IMR-90 (cell line): Measurements from ENCODE around the gene INTS14. TPM values are rescaled to one million over a fixed set of nuclear protein-coding genes. Genes with fewer than 3 reads are reported as not detected.

ENCODE experiments used
- ATAC-seq: fragments of 200-7000 bp; cut with Tn5 transposase; 2 replicates; pipeline ENCODE4 v1.9.1; 2020; ENCODE audit warnings: low read depth, mild to moderate bottlenecking, moderate library complexity
- BruUV-seq: library from RNA; stranded (reverse); fragments of 400-500 nt; replicated peaks from 2 replicates; lab custom pipeline; 2021; lab: Mats Ljungman, UMichigan
- CTCF ChIA-PET: fragments of 300-600 bp; formaldehyde crosslinking; extraction: SDS; loops from one replicate; lab custom pipeline; 2021; ENCODE audit warnings: antibody characterized with exemption; lab: Yijun Ruan, JAX
- POLR2A ChIA-PET: fragments of 300-600 bp; sonication (Branson Sonifier 250); formaldehyde crosslinking; loops from one replicate; lab custom pipeline; 2022; ENCODE audit warnings: antibody characterized with exemption; ENCODE audit not compliant: unreplicated experiment; lab: Charles Lee
- DNase-seq: peaks from one replicate; pipeline ENCODE4 v3.0.0; 2013
- H2AFZ ChIP-seq: replicated peaks from 2 replicates; pipeline ENCODE3; 2013; ENCODE audit warnings: low read length, mild to moderate bottlenecking; ENCODE audit not compliant: poor library complexity
- H2AK5ac ChIP-seq: 2 replicates; pipeline ENCODE4 v1.6.1; 2013; ENCODE audit warnings: low read depth, low read length, inconsistent platforms
- H2AK9ac ChIP-seq: replicated peaks from 2 replicates; pipeline ENCODE3; 2013; ENCODE audit warnings: mild to moderate bottlenecking, low read depth, low read length, moderate library complexity; ENCODE audit not compliant: poor library complexity
- H2BK120ac ChIP-seq: 2 replicates; pipeline ENCODE4 v1.6.1; 2013; ENCODE audit warnings: low read depth, low read length, inconsistent platforms
- H2BK15ac ChIP-seq: 3 replicates; pipeline ENCODE4 v1.6.1; 2013; ENCODE audit warnings: low read depth, low read length, inconsistent platforms
- H2BK20ac ChIP-seq: 2 replicates; pipeline ENCODE4 v1.6.1; 2013; ENCODE audit warnings: low read depth, mild to moderate bottlenecking, inconsistent platforms, low read length, moderate library complexity
- H2BK5ac ChIP-seq: 2 replicates; pipeline ENCODE4 v1.6.1; 2013; ENCODE audit warnings: mild to moderate bottlenecking, low read depth, low read length, inconsistent platforms; ENCODE audit not compliant: poor library complexity, severe bottlenecking
- H3K14ac ChIP-seq: replicated peaks from 2 replicates; pipeline ENCODE4 v1.6.1; 2013; ENCODE audit warnings: low read depth, low read length, inconsistent platforms
- H3K18ac ChIP-seq: 2 replicates; pipeline ENCODE4 v1.6.1; 2013; ENCODE audit warnings: low read depth, low read length, control low read depth
- H3K23ac ChIP-seq: 2 replicates; pipeline ENCODE4 v1.6.1; 2013; ENCODE audit warnings: low read depth, low read length, inconsistent platforms
- H3K27ac ChIP-seq: 2 replicates; pipeline ENCODE4 v1.5.1; 2013; ENCODE audit warnings: mild to moderate bottlenecking, control low read depth, low read length; ENCODE audit not compliant: insufficient read depth
- H3K27me3 ChIP-seq: 2 replicates; pipeline ENCODE4 v1.6.1; 2013; ENCODE audit warnings: low read length; ENCODE audit not compliant: control insufficient read depth, insufficient read depth
- H3K36me3 ChIP-seq: 2 replicates; pipeline ENCODE4 v1.6.1; 2013; ENCODE audit warnings: low read length, mixed read lengths; ENCODE audit not compliant: control insufficient read depth, insufficient read depth
- H3K4ac ChIP-seq: 2 replicates; pipeline ENCODE4 v1.6.1; 2013; ENCODE audit warnings: low read depth, low read length, inconsistent platforms
- H3K4me1 ChIP-seq: 2 replicates; pipeline ENCODE4 v1.6.1; 2013; ENCODE audit warnings: low read length, mixed read lengths; ENCODE audit not compliant: control insufficient read depth, insufficient read depth
- H3K4me2 ChIP-seq: 2 replicates; pipeline ENCODE4 v1.6.1; 2013; ENCODE audit warnings: low read depth, mild to moderate bottlenecking, control low read depth, low read length, moderate library complexity
- H3K4me3 ChIP-seq: 2 replicates; pipeline ENCODE4 v1.5.1; 2013; ENCODE audit warnings: low read depth, mild to moderate bottlenecking, control low read depth, low read length, moderate library complexity; ENCODE audit not compliant: insufficient read depth
- H3K56ac ChIP-seq: 2 replicates; pipeline ENCODE4 v1.6.1; 2013; ENCODE audit warnings: low read length, inconsistent platforms; ENCODE audit not compliant: insufficient read depth; ENCODE audit errors: extremely low read depth
- H3K79me1 ChIP-seq, 2 experiments: 2 replicates each; pipeline ENCODE4 v1.6.1; 2013; ENCODE audit warnings: low read length in 2 of 2, inconsistent platforms in 1 of 2, low read depth in 1 of 2
- H3K9ac ChIP-seq: 2 replicates; pipeline ENCODE4 v1.6.1; 2013; ENCODE audit warnings: low read depth, low read length, control low read depth
- H3K9me1 ChIP-seq: 2 replicates; pipeline ENCODE4 v1.6.1; 2013; ENCODE audit warnings: low read length, inconsistent platforms; ENCODE audit not compliant: insufficient read depth
- H3K9me3 ChIP-seq: 2 replicates; pipeline ENCODE4 v1.6.1; 2013; ENCODE audit warnings: low read length; ENCODE audit not compliant: control insufficient read depth, insufficient read depth
- H4K20me1 ChIP-seq: 2 replicates; pipeline ENCODE4 v1.6.1; 2013; ENCODE audit warnings: low read length, inconsistent platforms; ENCODE audit not compliant: insufficient read depth
- H4K5ac ChIP-seq: 2 replicates; pipeline ENCODE4 v1.6.1; 2013; ENCODE audit warnings: mild to moderate bottlenecking, low read depth, low read length, control low read depth
- H4K8ac ChIP-seq, 2 experiments: 2 replicates each; pipeline ENCODE4 v1.6.1; 2013; ENCODE audit warnings: low read depth in 2 of 2, low read length in 2 of 2, control low read depth in 1 of 2, inconsistent platforms in 1 of 2
- H4K91ac ChIP-seq: 2 replicates; pipeline ENCODE4 v1.6.1; 2013; ENCODE audit warnings: low read depth, low read length, inconsistent platforms; ENCODE audit not compliant: insufficient read depth
- BHLHE40 ChIP-seq: fragments of 150-350 bp; IDR thresholded peaks from 2 replicates; pipeline ENCODE4 v1.6.1; 2016; ENCODE audit warnings: mild to moderate bottlenecking, low read depth, low read length
- CEBPB ChIP-seq: IDR thresholded peaks from 2 replicates; pipeline ENCODE4 v1.6.1; 2012; ENCODE audit warnings: low read depth, low read length, improper control_type of control experiment
- CHD1 ChIP-seq: IDR thresholded peaks from 2 replicates; pipeline ENCODE4 v1.6.1; 2012; ENCODE audit warnings: low read depth, low read length, improper control_type of control experiment
- FOS ChIP-seq: fragments of 150-350 bp; IDR thresholded peaks from 2 replicates; pipeline ENCODE4 v1.6.1; 2016; ENCODE audit warnings: low read depth, low read length
- MAFK ChIP-seq: IDR thresholded peaks from 2 replicates; pipeline ENCODE4 v1.6.1; 2012; ENCODE audit warnings: low read depth, low read length, improper control_type of control experiment
- MAZ ChIP-seq: IDR thresholded peaks from 2 replicates; pipeline ENCODE4 v1.6.1; 2012; ENCODE audit warnings: low read depth, mild to moderate bottlenecking, low read length, improper control_type of control experiment, moderate library complexity, borderline replicate concordance
- MXI1 ChIP-seq: IDR thresholded peaks from 2 replicates; pipeline ENCODE4 v1.6.1; 2012; ENCODE audit warnings: low read depth, mild to moderate bottlenecking, low read length, moderate library complexity, borderline replicate concordance
- NFE2L2 ChIP-seq: fragments of 150-350 bp; IDR thresholded peaks from 2 replicates; pipeline ENCODE4 v1.6.1; 2016; ENCODE audit warnings: low read depth, mild to moderate bottlenecking, low read length
- POLR2A ChIP-seq: IDR thresholded peaks from 2 replicates; pipeline ENCODE4 v1.6.1; 2012; ENCODE audit warnings: mild to moderate bottlenecking, low read depth, low read length
- RAD21 ChIP-seq: IDR thresholded peaks from 2 replicates; pipeline ENCODE4 v1.6.1; 2012; ENCODE audit warnings: low read length, improper control_type of control experiment
- RFX5 ChIP-seq: IDR thresholded peaks from 2 replicates; pipeline ENCODE4 v1.8.0; 2012; ENCODE audit warnings: low read depth, mild to moderate bottlenecking, low read length, moderate library complexity
- SMC3 ChIP-seq: fragments of 150-350 bp; IDR thresholded peaks from 2 replicates; pipeline ENCODE4 v1.6.1; 2016; ENCODE audit warnings: low read depth, mild to moderate bottlenecking, antibody characterized with exemption, low read length, moderate library complexity
- WGBS, 2 experiments: methylation state at CpG; one replicate each; pipeline versions ENCODE4 v1.1.5 to v1.1.7; 2013; ENCODE audit warnings: missing lambda C conversion rate in 2 of 2; ENCODE audit not compliant: insufficient read length in 1 of 2; ENCODE audit errors: extremely low coverage in 2 of 2; 5-methylcytosine and 5-hydroxymethylcytosine counted together
- dilution Hi-C: fragments of 300-500 bp; cut with HindIII; formaldehyde crosslinking; loops from one replicate; pipeline ENCODE4 v1.14.3; 2018; ENCODE audit warnings: low sequenced_read_pairs; ENCODE audit not compliant: unreplicated experiment
- in situ Hi-C: fragments of 300-500 bp; cut with MboI; formaldehyde crosslinking; loops from 3 replicates; pipeline ENCODE4 v1.14.3; 2019; ENCODE audit warnings: low sequenced_read_pairs, inconsistent platforms, mixed read lengths
- intact Hi-C: fragments of 100-400 bp; cut with micrococcal nuclease; formaldehyde crosslinking; loops from 2 replicates; pipeline ENCODE4 v1.10.0; 2022
- polyA plus RNA-seq, 3 experiments: library from polyadenylated mRNA; depleted of rRNA; stranded (reverse); fragments of >200 nt; gene quantifications; 2 replicates each; pipeline ENCODE4 v1.2.3, GENCODE V29; 2012; ENCODE audit warnings: low replicate concordance in 1 of 3
- total RNA-seq: library from RNA; depleted of rRNA; stranded (reverse); fragments of >200 nt; gene quantifications from 2 replicates; pipeline ENCODE4 v1.2.3, GENCODE V29; 2012
- TF ChIP-seq, protein P1 (sequence below): fragments of 150-350 bp; IDR thresholded peaks from 2 replicates; pipeline ENCODE4 v1.6.1; 2017; ENCODE audit warnings: mild to moderate bottlenecking, antibody characterized with exemption, low read length, low read depth
- TF ChIP-seq, protein P2 (sequence below): fragments of 150-350 bp; IDR thresholded peaks from 2 replicates; pipeline ENCODE4 v1.6.1; 2016; ENCODE audit warnings: low read depth, mild to moderate bottlenecking, low read length, moderate library complexity, borderline replicate concordance
- TF ChIP-seq, protein P3 (sequence below): conservative IDR thresholded peaks from 2 replicates; pipeline ENCODE4 v1.5.1; 2012; ENCODE audit warnings: mild to moderate bottlenecking, low read depth, low read length, improper control_type of control experiment

INTS14 gene
- total and polyA plus RNA-seq, 2 of the 4 experiments (the other 2 are of a cell fraction) = 22.9 to 39.5 TPM

DNA sequence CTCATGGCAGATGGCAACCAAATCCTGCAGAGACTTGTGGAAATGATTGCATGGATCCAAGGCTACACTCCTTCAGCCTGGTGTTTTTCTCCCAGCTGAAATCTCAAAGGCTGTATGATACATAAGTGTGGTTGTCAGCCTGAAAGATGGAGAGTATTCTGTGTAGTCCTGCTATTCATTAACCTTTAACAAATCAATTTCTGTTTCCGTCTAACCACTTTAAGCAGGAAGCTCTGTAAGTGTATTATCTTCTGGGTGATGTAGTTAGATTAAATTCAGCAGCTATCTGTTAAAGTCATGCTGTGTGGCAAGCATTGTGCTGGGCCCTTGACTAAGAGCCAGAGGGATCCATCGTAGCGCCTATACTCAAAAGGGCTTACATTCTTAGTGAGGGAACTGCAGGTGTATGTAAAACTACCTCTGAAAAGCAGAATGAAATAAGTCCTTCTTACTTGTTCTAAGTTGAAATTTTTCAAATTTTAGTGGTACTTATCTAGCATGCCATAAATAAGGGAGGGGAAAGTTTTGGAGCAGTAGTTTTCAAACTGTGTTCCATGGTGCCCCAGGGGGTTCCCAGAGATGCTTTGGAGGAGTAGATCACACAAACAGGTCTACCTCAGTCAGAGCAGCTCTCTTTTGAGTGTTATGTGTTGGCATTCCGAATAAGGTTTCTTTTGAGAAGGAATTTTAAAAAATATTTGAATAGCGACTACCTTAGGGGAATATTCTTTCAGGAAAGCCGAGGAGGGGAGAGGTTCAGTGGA is 51.8 kb downstream of the INTS14 start:
- no peak overlapping the region for H3K4me2 ChIP-seq
- TF ChIP-seq SMC3 (no peak), POLR2A (no peak), CHD1 (no peak), MAFK (no peak), BHLHE40 (no peak), MAZ (no peak), CEBPB (no peak), RFX5 (no peak), NFE2L2 (no peak), RAD21 (no peak), MXI1 (no peak), FOS (no peak)
- TF ChIP-seq, protein P1, sequence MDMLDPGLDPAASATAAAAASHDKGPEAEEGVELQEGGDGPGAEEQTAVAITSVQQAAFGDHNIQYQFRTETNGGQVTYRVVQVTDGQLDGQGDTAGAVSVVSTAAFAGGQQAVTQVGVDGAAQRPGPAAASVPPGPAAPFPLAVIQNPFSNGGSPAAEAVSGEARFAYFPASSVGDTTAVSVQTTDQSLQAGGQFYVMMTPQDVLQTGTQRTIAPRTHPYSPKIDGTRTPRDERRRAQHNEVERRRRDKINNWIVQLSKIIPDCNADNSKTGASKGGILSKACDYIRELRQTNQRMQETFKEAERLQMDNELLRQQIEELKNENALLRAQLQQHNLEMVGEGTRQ = no peak
- TF ChIP-seq, protein P2, sequence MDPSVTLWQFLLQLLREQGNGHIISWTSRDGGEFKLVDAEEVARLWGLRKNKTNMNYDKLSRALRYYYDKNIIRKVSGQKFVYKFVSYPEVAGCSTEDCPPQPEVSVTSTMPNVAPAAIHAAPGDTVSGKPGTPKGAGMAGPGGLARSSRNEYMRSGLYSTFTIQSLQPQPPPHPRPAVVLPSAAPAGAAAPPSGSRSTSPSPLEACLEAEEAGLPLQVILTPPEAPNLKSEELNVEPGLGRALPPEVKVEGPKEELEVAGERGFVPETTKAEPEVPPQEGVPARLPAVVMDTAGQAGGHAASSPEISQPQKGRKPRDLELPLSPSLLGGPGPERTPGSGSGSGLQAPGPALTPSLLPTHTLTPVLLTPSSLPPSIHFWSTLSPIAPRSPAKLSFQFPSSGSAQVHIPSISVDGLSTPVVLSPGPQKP = no peak
- TF ChIP-seq, protein P3, sequence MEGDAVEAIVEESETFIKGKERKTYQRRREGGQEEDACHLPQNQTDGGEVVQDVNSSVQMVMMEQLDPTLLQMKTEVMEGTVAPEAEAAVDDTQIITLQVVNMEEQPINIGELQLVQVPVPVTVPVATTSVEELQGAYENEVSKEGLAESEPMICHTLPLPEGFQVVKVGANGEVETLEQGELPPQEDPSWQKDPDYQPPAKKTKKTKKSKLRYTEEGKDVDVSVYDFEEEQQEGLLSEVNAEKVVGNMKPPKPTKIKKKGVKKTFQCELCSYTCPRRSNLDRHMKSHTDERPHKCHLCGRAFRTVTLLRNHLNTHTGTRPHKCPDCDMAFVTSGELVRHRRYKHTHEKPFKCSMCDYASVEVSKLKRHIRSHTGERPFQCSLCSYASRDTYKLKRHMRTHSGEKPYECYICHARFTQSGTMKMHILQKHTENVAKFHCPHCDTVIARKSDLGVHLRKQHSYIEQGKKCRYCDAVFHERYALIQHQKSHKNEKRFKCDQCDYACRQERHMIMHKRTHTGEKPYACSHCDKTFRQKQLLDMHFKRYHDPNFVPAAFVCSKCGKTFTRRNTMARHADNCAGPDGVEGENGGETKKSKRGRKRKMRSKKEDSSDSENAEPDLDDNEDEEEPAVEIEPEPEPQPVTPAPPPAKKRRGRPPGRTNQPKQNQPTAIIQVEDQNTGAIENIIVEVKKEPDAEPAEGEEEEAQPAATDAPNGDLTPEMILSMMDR = no peak

More for the DNA sequence above, 51.8 kb downstream of the INTS14 start:
- Histone ChIP-seq H2BK15ac (no peak overlapping the region), H3K9me3 (no peaks in the 10 kb centered on the region), H2BK5ac (no peak overlapping the region), H3K4ac (no peak overlapping the region), H4K20me1 (peaks cover 5% of the 10 kb centered on the region; the same call in 1 of the 2 replicates), H2BK20ac (no peak overlapping the region), H4K91ac (no peak overlapping the region), H3K79me1 (peaks cover 30 to 48% of the 10 kb centered on the region in 2 experiments; a peak in 3 of 4 replicates), H3K18ac (no peak overlapping the region), H3K23ac (no peak overlapping the region), H2BK120ac (no peak overlapping the region), H3K4me1 (peaks cover 4% of the 10 kb centered on the region), H3K27me3 (no peaks in the 10 kb centered on the region), H3K27ac (no peak overlapping the region), H4K5ac (no peak overlapping the region), H4K8ac (no peak overlapping the region), H3K36me3 (peaks cover 23% of the 10 kb centered on the region), H2AK9ac (no peak overlapping the region), H3K9me1 (peaks cover 7% of the 10 kb centered on the region; the same call in 1 of the 2 replicates), H2AFZ (no peak overlapping the region), H2AK5ac (no peak overlapping the region), H3K14ac (no peak overlapping the region), H3K56ac (no peak overlapping the region), H3K9ac (no peak overlapping the region), H3K4me3 (no peak overlapping the region)
- ATAC-seq = no peak
- intact Hi-C loops = no loop called here
- POLR2A ChIA-PET = interaction anchor here (0.6 kb wide), 1 partner anchor 317 kb away, joined by 4 read pairs; no protein-coding TSS in a partner anchor
- WGBS, 2 experiments = no CpG with 5 or more reads among the region's 6 CpGs
- dilution Hi-C loops = no loop called here
- no peak for DNase-seq
- no TSS peak for BruUV-seq
- CTCF ChIA-PET = interaction anchor here (0.6 kb wide), 1 partner anchor 554 kb away, joined by 4 read pairs; no protein-coding TSS in a partner anchor
- in situ Hi-C loops = no loop called here
